OCI-LY1 (cell line): ENCODE results near the gene KCNMB1.

Experiments
- EZH2 ChIP-seq: fragments of 200-600 bp; sonication (generic), shearing (Covaris generic); IDR thresholded peaks from 2 replicates; pipeline ENCODE4 v1.8.0; 2017; ENCODE audit warnings: borderline replicate concordance, mixed run types, mild to moderate bottlenecking, antibody characterized with exemption, low read length, moderate library complexity, mixed read lengths
- TF ChIP-seq, protein P1 (sequence below): fragments of 200-600 bp; sonication (generic), shearing (Covaris generic); IDR thresholded peaks from 2 replicates; pipeline ENCODE4 v1.5.1; 2017; ENCODE audit warnings: mild to moderate bottlenecking, antibody characterized with exemption, low read length, moderate library complexity, mixed read lengths

DNA sequence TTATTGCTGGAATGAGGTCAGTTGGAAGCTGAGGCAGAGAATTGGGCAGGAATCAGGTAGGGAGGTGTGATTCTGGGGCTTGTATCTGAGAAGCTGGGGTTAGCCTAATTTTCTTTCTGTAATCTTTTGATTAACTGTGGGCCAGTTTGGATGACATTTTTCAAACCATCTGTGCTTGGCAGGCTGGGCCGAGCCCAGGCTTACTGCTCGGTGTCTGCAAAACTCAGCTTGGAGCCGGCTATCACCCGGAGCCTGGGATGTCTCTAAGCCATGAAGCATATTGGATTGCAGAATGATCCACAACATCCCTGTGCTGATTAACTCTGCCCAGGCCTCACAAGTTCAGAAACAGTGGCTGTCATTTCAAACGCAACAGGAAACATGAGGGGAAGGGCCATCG, 26.5 kb downstream of the KCNMB1 start:
- TF ChIP-seq, protein P1, sequence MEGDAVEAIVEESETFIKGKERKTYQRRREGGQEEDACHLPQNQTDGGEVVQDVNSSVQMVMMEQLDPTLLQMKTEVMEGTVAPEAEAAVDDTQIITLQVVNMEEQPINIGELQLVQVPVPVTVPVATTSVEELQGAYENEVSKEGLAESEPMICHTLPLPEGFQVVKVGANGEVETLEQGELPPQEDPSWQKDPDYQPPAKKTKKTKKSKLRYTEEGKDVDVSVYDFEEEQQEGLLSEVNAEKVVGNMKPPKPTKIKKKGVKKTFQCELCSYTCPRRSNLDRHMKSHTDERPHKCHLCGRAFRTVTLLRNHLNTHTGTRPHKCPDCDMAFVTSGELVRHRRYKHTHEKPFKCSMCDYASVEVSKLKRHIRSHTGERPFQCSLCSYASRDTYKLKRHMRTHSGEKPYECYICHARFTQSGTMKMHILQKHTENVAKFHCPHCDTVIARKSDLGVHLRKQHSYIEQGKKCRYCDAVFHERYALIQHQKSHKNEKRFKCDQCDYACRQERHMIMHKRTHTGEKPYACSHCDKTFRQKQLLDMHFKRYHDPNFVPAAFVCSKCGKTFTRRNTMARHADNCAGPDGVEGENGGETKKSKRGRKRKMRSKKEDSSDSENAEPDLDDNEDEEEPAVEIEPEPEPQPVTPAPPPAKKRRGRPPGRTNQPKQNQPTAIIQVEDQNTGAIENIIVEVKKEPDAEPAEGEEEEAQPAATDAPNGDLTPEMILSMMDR: no peak
- TF ChIP-seq EZH2: no peak
